Gastroesophageal sphincter (tissue), 4 donors: ENCODE data around the gene VSTM4. TPM values are rescaled to one million over a fixed set of nuclear protein-coding genes. Genes with fewer than 3 reads are reported as not detected.

Experiments
- ATAC-seq: fragments of 150-250 bp; one replicate; pipeline ENCODE4 v1.9.1; 2016; ENCODE audit warnings: mild to moderate bottlenecking, moderate library complexity
- H3K27ac ChIP-seq, 4 donors: fragments of 200-600 bp; sonication (generic) in 3 of 4; 1 replicate in 3 of 4; 2 replicates in 1 of 4; pipeline ENCODE4 v1.5.1; 2016 to 2019
- H3K27me3 ChIP-seq: fragments of 200-600 bp; sonication (generic); one replicate; pipeline ENCODE4 v1.5.1; 2019
- H3K36me3 ChIP-seq, 2 donors: fragments of 200-600 bp; sonication (generic); one replicate each; pipeline ENCODE4 v1.5.1; 2019; ENCODE audit warnings: control low read depth in 1 of 2
- H3K4me1 ChIP-seq, 3 donors: fragments of 200-600 bp; sonication (generic); 1 replicate in 2 of 3; 2 replicates in 1 of 3; pipeline ENCODE4 v1.5.1; 2016 to 2019; ENCODE audit warnings: control low read depth in 2 of 3
- H3K4me3 ChIP-seq, 2 donors: fragments of 200-600 bp; sonication (generic); one replicate each; pipeline ENCODE4 v1.5.1; 2019; ENCODE audit warnings: mild to moderate bottlenecking in 1 of 2, moderate library complexity in 1 of 2
- H3K9me3 ChIP-seq, 3 donors: fragments of 200-600 bp; sonication (generic); one replicate each; pipeline ENCODE4 v1.5.1; 2017 to 2019; ENCODE audit warnings: control low read depth in 2 of 3
- CTCF ChIP-seq, 4 experiments: fragments of 200-600 bp in 2 of 4; fragments of 450-650 bp in 2 of 4; sonication (generic) in 1 of 4; IDR thresholded peaks; one replicate each; pipeline ENCODE4 v1.5.1; 2017 to 2019; ENCODE audit warnings: antibody characterized with exemption in 4 of 4, mild to moderate bottlenecking in 2 of 4, moderate library complexity in 2 of 4
- EP300 ChIP-seq: sonication (generic); formaldehyde crosslinking; IDR thresholded peaks from one replicate; pipeline ENCODE4 v1.6.1; 2017; ENCODE audit warnings: antibody characterized with exemption, mild to moderate bottlenecking
- POLR2A ChIP-seq, 2 donors: fragments of 450-650 bp; IDR thresholded peaks; one replicate each; pipeline ENCODE4 v1.6.1; 2017; ENCODE audit warnings: antibody characterized with exemption in 2 of 2, mild to moderate bottlenecking in 2 of 2, moderate library complexity in 1 of 2
- POLR2AphosphoS5 ChIP-seq: sonication (generic); formaldehyde crosslinking; IDR thresholded peaks from one replicate; pipeline ENCODE4 v1.6.1; 2017; ENCODE audit warnings: antibody characterized with exemption
- WGBS, 2 donors: methylation state at CpG; one replicate each; pipeline ENCODE4 v1.1.5; 2018; ENCODE audit warnings: low coverage in 1 of 2; 5-methylcytosine and 5-hydroxymethylcytosine counted together
- total RNA-seq, 4 donors: library from RNA; depleted of rRNA; stranded (reverse); fragments of >200 nt; gene quantifications; one replicate each; pipeline ENCODE4 v1.1.0, GENCODE V29; 2016

The VSTM4 gene
- total RNA-seq, 4 donors from 2014 or later = 11.4 to 25.1 (median 21.9) TPM

GRCh38 chr10:49112851-49113250, 2.5 kb downstream of the VSTM4 start:
- no peaks in the 10 kb centered on the region for H3K9me3 ChIP-seq
- no peak overlapping the region for H3K27ac ChIP-seq
- TF ChIP-seq EP300 = no peak
- TF ChIP-seq CTCF (IDR thresholded peaks at IDR 0.05) = no peak
- no peak for TF ChIP-seq POLR2A (IDR thresholded peaks at IDR 0.05)
- TF ChIP-seq POLR2AphosphoS5 = no peak
- no peak for ATAC-seq
- H3K27me3 ChIP-seq = no peaks in the 10 kb centered on the region
- peaks cover 0 to under 1% of the 10 kb centered on the region in 2 donors for H3K36me3 ChIP-seq
- H3K4me1 ChIP-seq = peaks cover 0 to 74% (median 18%) of the 10 kb centered on the region in 3 donors
- no peak overlapping the region for H3K4me3 ChIP-seq
- 51 to 70% methylated on average over 3 of the region's 3 CpGs for WGBS, 2 donors

GRCh38 chr10:49112098-49112497, 3.2 kb downstream of the VSTM4 start:
- Histone ChIP-seq H3K36me3 (peaks cover 0 to 7% of the 10 kb centered on the region in 2 donors), H3K9me3 (no peaks in the 10 kb centered on the region), H3K27me3 (no peaks in the 10 kb centered on the region), H3K4me3 (no peak overlapping the region), H3K4me1 (peaks cover 0 to 82% (median 22%) of the 10 kb centered on the region in 3 donors), H3K27ac (no peak overlapping the region)
- ATAC-seq = no peak
- TF ChIP-seq POLR2AphosphoS5 (no peak), POLR2A (IDR thresholded peaks at IDR 0.05) (no peak), EP300 (no peak), CTCF (IDR thresholded peaks at IDR 0.05) (no peak)
- WGBS, 2 donors = 69% methylated on average over 3 of the region's 3 CpGs; no CpG with 5 or more reads in 1 of the 2 donors

- H3K27me3 ChIP-seq = no peaks in the 10 kb centered on the region
- no peak for ATAC-seq
- peaks cover 3 to 90% (median 29%) of the 10 kb centered on the region in 3 donors for H3K4me1 ChIP-seq
- 0 to 100% methylated on average over 1 of the region's 8 CpGs for WGBS, 2 donors
- TF ChIP-seq POLR2A (IDR thresholded peaks at IDR 0.05) (no peak), POLR2AphosphoS5 (no peak), CTCF (IDR thresholded peaks at IDR 0.05) (no peak), EP300 (no peak)
- H3K9me3 ChIP-seq = no peaks in the 10 kb centered on the region
- H3K27ac ChIP-seq = no peak overlapping the region
- H3K4me3 ChIP-seq = no peak overlapping the region
- peaks cover 0 to 7% of the 10 kb centered on the region in 2 donors for H3K36me3 ChIP-seq
These were observed 4.0 kb downstream of the VSTM4 start for GRCh38 chr10:49111320-49111698.

- no peak overlapping the region for H3K27ac ChIP-seq
These were observed 4.5 kb downstream of the VSTM4 start for GRCh38 chr10:49110684-49111319.

More at GRCh38 chr10:49110684-49111319, 4.5 kb downstream of the VSTM4 start:
- Histone ChIP-seq H3K4me1 (peaks cover 3 to 92% (median 32%) of the 10 kb centered on the region in 3 donors), H3K36me3 (peaks cover 0 to 7% of the 10 kb centered on the region in 2 donors), H3K9me3 (no peaks in the 10 kb centered on the region), H3K4me3 (no peak overlapping the region), H3K27me3 (no peaks in the 10 kb centered on the region)
- no peak for ATAC-seq
- 94% methylated on average over 2 of the region's 4 CpGs; no CpG with 5 or more reads in 1 of the 2 donors for WGBS, 2 donors
- TF ChIP-seq POLR2AphosphoS5 (no peak), EP300 (no peak), POLR2A (IDR thresholded peaks at IDR 0.05) (no peak), CTCF (IDR thresholded peaks at IDR 0.05) (no peak)
